Measurements from ENCODE around the gene EXOC2. TPM values are rescaled to one million over a fixed set of nuclear protein-coding genes. Genes with fewer than 3 reads are reported as not detected.

EXOC2 gene
- total and polyA plus RNA-seq, 10 of the 15 experiments (the other 5 are each of a cell fraction or from before 2014, with no cell fraction given): 8.7 to 32.8 (median 20.7) TPM

DNA sequence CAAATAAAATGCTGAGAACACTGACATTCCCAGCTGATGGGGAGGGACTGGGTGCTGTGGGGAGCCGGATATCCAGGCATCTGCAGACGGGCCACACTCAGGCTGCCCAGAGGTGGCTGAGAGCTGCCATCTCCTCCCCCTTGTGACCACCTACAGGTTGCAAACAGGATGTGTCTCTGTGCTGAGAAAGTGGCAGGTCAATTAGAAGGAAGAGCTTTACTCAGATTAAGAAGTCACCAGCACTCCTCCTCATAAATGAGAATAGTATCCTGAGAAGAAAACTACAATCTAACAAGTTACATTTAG lies 99.1 kb downstream of the EXOC2 start:
- ChIA-PET RAD21 (ENCODE audit: unreplicated experiment) (interaction anchor here (1.2 to 5.6 kb wide), 11 partner anchors 115 to 803 kb away, joined by 3 to 30 read pairs (median 7); no protein-coding TSS in a partner anchor), POLR2A (no interaction called here), CTCF (interaction anchor here (0.6 to 4.0 kb wide), 35 partner anchors 8 to 986 kb away, joined by 3 to 43 read pairs (median 5); partner anchors contain the start of gene EXOC2), SMC1A (ENCODE audit: uncharacterized antibody, unreplicated experiment) (interaction anchor here (0.7 to 5.0 kb wide), 33 partner anchors 9 to 880 kb away, joined by 3 to 35 read pairs (median 4); no protein-coding TSS in a partner anchor)
- no peak for ATAC-seq
- Histone ChIP-seq H3K27me3 (replicated peaks in 1 of 2; ENCODE audit: control insufficient read depth in 2 of 2, insufficient read depth in 2 of 2, low read length in 1 of 2) (no peaks in the 10 kb centered on the region), H3K9me3 (replicated peaks; ENCODE audit: control insufficient read depth, insufficient read depth, low read length) (no peaks in the 10 kb centered on the region), H4K20me1 (ENCODE audit: control insufficient read depth, insufficient read depth) (no peaks in the 10 kb centered on the region), H3K4me3 (no peak overlapping the region), H3K36me3 (ENCODE audit: control insufficient read depth in 2 of 2, insufficient read depth in 2 of 2, low read length in 1 of 2) (peaks cover 0 to 5% of the 10 kb centered on the region in 2 experiments), H3K27ac (ENCODE audit: control insufficient read depth, insufficient read depth) (no peak overlapping the region), H3K4me2 (ENCODE audit: control insufficient read depth, insufficient read depth) (no peak overlapping the region), H2AFZ (ENCODE audit: control insufficient read depth, low read depth, low read length) (no peak overlapping the region), H3K79me2 (ENCODE audit: control insufficient read depth, insufficient read depth, low read length) (no peaks in the 10 kb centered on the region), H3K4me1 (ENCODE audit: control insufficient read depth, insufficient read depth, low read length) (no peaks in the 10 kb centered on the region), H3K9ac (ENCODE audit: control insufficient read depth, insufficient read depth, low read length) (no peak overlapping the region)
- DNase-seq (ENCODE audit: low read depth, low spot score): no peak
- WGBS (ENCODE audit: insufficient coverage, insufficient replicate concordance, low lambda C conversion rate, missing lambda C conversion rate): 92% methylated on average over 2 of the region's 2 CpGs
- no peak for TF ChIP-seq SUPT20H (IDR thresholded peaks at IDR 0.05; ENCODE audit: borderline replicate concordance, control insufficient read depth, low read depth, low read length)
- no peak for TF ChIP-seq PAX8 (IDR thresholded peaks at IDR 0.05)
- no peak for TF ChIP-seq CREM (IDR thresholded peaks at IDR 0.05; ENCODE audit: low read depth)
- no peak for TF ChIP-seq ZNF217 (IDR thresholded peaks at IDR 0.05)
- TF ChIP-seq NFYB (IDR thresholded peaks at IDR 0.05; ENCODE audit: insufficient read depth, low read depth, low read length): no peak
- TF ChIP-seq MEF2A (IDR thresholded peaks at IDR 0.05; ENCODE audit: insufficient read depth, low read depth, low read length): no peak
- TF ChIP-seq, protein P1, sequence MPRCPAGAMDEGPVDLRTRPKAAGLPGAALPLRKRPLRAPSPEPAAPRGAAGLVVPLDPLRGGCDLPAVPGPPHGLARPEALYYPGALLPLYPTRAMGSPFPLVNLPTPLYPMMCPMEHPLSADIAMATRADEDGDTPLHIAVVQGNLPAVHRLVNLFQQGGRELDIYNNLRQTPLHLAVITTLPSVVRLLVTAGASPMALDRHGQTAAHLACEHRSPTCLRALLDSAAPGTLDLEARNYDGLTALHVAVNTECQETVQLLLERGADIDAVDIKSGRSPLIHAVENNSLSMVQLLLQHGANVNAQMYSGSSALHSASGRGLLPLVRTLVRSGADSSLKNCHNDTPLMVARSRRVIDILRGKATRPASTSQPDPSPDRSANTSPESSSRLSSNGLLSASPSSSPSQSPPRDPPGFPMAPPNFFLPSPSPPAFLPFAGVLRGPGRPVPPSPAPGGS (IDR thresholded peaks at IDR 0.05; ENCODE audit: borderline replicate concordance, insufficient read depth, low read depth, low read length, poor library complexity, severe bottlenecking): no peak
- no peak for TF ChIP-seq SREBF1 (IDR thresholded peaks at IDR 0.05; ENCODE audit: low read length)
- no peak for TF ChIP-seq FOXK2 (IDR thresholded peaks at IDR 0.05)
- no peak for TF ChIP-seq RUNX3 (IDR thresholded peaks at IDR 0.05; ENCODE audit: low read length)
- TF ChIP-seq, protein P2, sequence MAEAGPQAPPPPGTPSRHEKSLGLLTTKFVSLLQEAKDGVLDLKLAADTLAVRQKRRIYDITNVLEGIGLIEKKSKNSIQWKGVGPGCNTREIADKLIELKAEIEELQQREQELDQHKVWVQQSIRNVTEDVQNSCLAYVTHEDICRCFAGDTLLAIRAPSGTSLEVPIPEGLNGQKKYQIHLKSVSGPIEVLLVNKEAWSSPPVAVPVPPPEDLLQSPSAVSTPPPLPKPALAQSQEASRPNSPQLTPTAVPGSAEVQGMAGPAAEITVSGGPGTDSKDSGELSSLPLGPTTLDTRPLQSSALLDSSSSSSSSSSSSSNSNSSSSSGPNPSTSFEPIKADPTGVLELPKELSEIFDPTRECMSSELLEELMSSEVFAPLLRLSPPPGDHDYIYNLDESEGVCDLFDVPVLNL (IDR thresholded peaks at IDR 0.05; ENCODE audit: low read depth, low read length): no peak
- in situ Hi-C loops (cut with MboI) (no loop called here), intact Hi-C loops (cut with micrococcal nuclease; ENCODE audit: unreplicated experiment) (loop anchor here (1.0 to 10.0 kb wide), 6 partner anchors 128 to 841 kb away; no protein-coding TSS in a partner anchor)
- no TSS peak for BruUV-seq (replicated peaks)
- FAIRE-seq: no peak
